HEK293 (cell line): ENCODE measurements around the gene TRAPPC2L.

Source experiments
- CTCF ChIA-PET: fragments of 350-600 bp; formaldehyde crosslinking; extraction: SDS; loops from one replicate; lab custom pipeline; 2021; ENCODE audit warnings: antibody characterized with exemption; lab: Yijun Ruan, JAX
- POLR2A ChIA-PET: fragments of 300-600 bp; formaldehyde crosslinking; extraction: SDS; loops from one replicate; lab custom pipeline; 2020; ENCODE audit warnings: antibody characterized with exemption, inconsistent platforms; lab: Yijun Ruan, JAX
- H3K27ac ChIP-seq: fragments of 200-500 bp; sonication (Bioruptor generic); 2 replicates; pipeline ENCODE4 v1.5.1; 2014; ENCODE audit warnings: low read depth, low read length, control low read depth, inconsistent platforms; ENCODE audit errors: extremely low read depth
- H3K36me3 ChIP-seq, 2 experiments: fragments of 200-500 bp in 1 of 2; sonication (Bioruptor generic) in 1 of 2; 1 replicate in 1 of 2; 2 replicates in 1 of 2; pipeline ENCODE4 v1.5.1; 2014 to 2017; ENCODE audit warnings: inconsistent platforms in 2 of 2, low read length in 2 of 2; ENCODE audit not compliant: control insufficient read depth in 2 of 2, insufficient read depth in 1 of 2
- H3K4me1 ChIP-seq: fragments of 200-500 bp; sonication (Bioruptor generic); 2 replicates; pipeline ENCODE4 v1.5.1; 2014; ENCODE audit warnings: mild to moderate bottlenecking, low read length, inconsistent platforms; ENCODE audit not compliant: control insufficient read depth, insufficient read depth
- H3K4me3 ChIP-seq: 2 replicates; pipeline ENCODE4 v1.5.1; 2011; ENCODE audit warnings: low read depth, mild to moderate bottlenecking, control low read depth, low read length, moderate library complexity
- H3K9me3 ChIP-seq: fragments of 200-500 bp; sonication (Bioruptor generic); 2 replicates; pipeline ENCODE4 v1.5.1; 2014; ENCODE audit warnings: low read depth, low read length, inconsistent platforms; ENCODE audit not compliant: control insufficient read depth, insufficient read depth
- BCL11A ChIP-seq: fragments of 450-650 bp; formaldehyde crosslinking; IDR thresholded peaks from 2 replicates; pipeline ENCODE4 v1.5.1; 2016; ENCODE audit warnings: low read depth, missing biosample characterization, missing genetic modification characterization
- EGR2 ChIP-seq: fragments of 450-650 bp; formaldehyde crosslinking; IDR thresholded peaks from 2 replicates; pipeline ENCODE4 v1.5.1; 2016; ENCODE audit warnings: low read depth, missing biosample characterization, missing genetic modification characterization
- SCRT2 ChIP-seq: fragments of 450-650 bp; formaldehyde crosslinking; IDR thresholded peaks from 2 replicates; pipeline ENCODE4 v1.5.1; 2016; ENCODE audit warnings: missing biosample characterization, missing genetic modification characterization
- YY1 ChIP-seq: fragments of 450-650 bp; formaldehyde crosslinking; IDR thresholded peaks from 2 replicates; pipeline ENCODE4 v1.5.1; 2018; ENCODE audit warnings: missing biosample characterization, missing genetic modification characterization
- ZNF10 ChIP-seq: fragments of 450-650 bp; formaldehyde crosslinking; IDR thresholded peaks from 2 replicates; pipeline ENCODE4 v1.5.1; 2017; ENCODE audit warnings: missing biosample characterization, missing genetic modification characterization
- ZNF174 ChIP-seq: fragments of 450-650 bp; formaldehyde crosslinking; IDR thresholded peaks from 2 replicates; pipeline ENCODE4 v1.5.0; 2017; ENCODE audit warnings: missing biosample characterization, mild to moderate bottlenecking, missing genetic modification characterization
- ZNF18 ChIP-seq: fragments of 450-650 bp; formaldehyde crosslinking; IDR thresholded peaks from 2 replicates; pipeline ENCODE4 v1.5.1; 2016; ENCODE audit warnings: missing biosample characterization, missing genetic modification characterization
- ZNF214 ChIP-seq: fragments of 450-650 bp; formaldehyde crosslinking; IDR thresholded peaks from 2 replicates; pipeline ENCODE4 v1.5.1; 2017; ENCODE audit warnings: missing biosample characterization, mild to moderate bottlenecking, missing genetic modification characterization, borderline replicate concordance
- ZNF248 ChIP-seq: fragments of 450-650 bp; formaldehyde crosslinking; IDR thresholded peaks from 2 replicates; pipeline ENCODE4 v1.5.1; 2017; ENCODE audit warnings: missing biosample characterization, missing genetic modification characterization
- ZNF792 ChIP-seq: fragments of 450-650 bp; formaldehyde crosslinking; IDR thresholded peaks from 2 replicates; pipeline ENCODE4 v1.5.1; 2016; ENCODE audit warnings: missing biosample characterization, missing genetic modification characterization
- ZNF837 ChIP-seq: fragments of 450-650 bp; formaldehyde crosslinking; IDR thresholded peaks from 2 replicates; pipeline ENCODE4 v1.5.1; 2016; ENCODE audit warnings: missing biosample characterization, missing genetic modification characterization
- ZSCAN18 ChIP-seq: fragments of 450-650 bp; formaldehyde crosslinking; IDR thresholded peaks from 2 replicates; pipeline ENCODE4 v1.5.1; 2016; ENCODE audit warnings: missing biosample characterization, missing genetic modification characterization

Gene TRAPPC2L

GRCh38 chr16:88883117-88883895, 26.4 kb downstream of the TRAPPC2L start:
- no peaks in the 10 kb centered on the region for H3K36me3 ChIP-seq
- POLR2A ChIA-PET: no interaction called here
- CTCF ChIA-PET: interaction anchor here (0.7 kb wide), 1 partner anchor 464 kb away, joined by 3 read pairs; no protein-coding TSS in a partner anchor

GRCh38 chr16:88883946-88884345, 27.0 kb downstream of the TRAPPC2L start:
- Histone ChIP-seq H3K36me3 (no peaks in the 10 kb centered on the region), H3K9me3 (no peaks in the 10 kb centered on the region), H3K4me1 (no peaks in the 10 kb centered on the region), H3K27ac (no peak overlapping the region), H3K4me3 (no peak overlapping the region)
- no peak for TF ChIP-seq ZNF248 (tag by site-specific recombination)
- TF ChIP-seq ZNF792 (tag by site-specific recombination): no peak
- TF ChIP-seq ZNF174: no peak
- TF ChIP-seq BCL11A: no peak
- no peak for TF ChIP-seq ZSCAN18 (tag by site-specific recombination)
- 0 out of 2 replicates have a peak, but pooled peaks have one; percentile 17 for TF ChIP-seq ZNF10 (tag by site-specific recombination)
- ChIA-PET POLR2A (no interaction called here), CTCF (interaction anchor here (0.7 kb wide), 1 partner anchor 464 kb away, joined by 3 read pairs; no protein-coding TSS in a partner anchor)

More at GRCh38 chr16:88883117-88883895, 26.4 kb downstream of the TRAPPC2L start:
- Histone ChIP-seq H3K9me3 (no peaks in the 10 kb centered on the region), H3K27ac (no peak overlapping the region), H3K4me3 (no peak overlapping the region), H3K4me1 (no peaks in the 10 kb centered on the region)
- no peak for TF ChIP-seq ZNF792 (tag by site-specific recombination)

GRCh38 chr16:88884569-88885271, 27.8 kb downstream of the TRAPPC2L start:
- Histone ChIP-seq H3K4me3 (no peak overlapping the region), H3K36me3 (no peaks in the 10 kb centered on the region), H3K27ac (no peak overlapping the region), H3K9me3 (no peaks in the 10 kb centered on the region), H3K4me1 (no peaks in the 10 kb centered on the region)
- ChIA-PET CTCF (no interaction called here), POLR2A (no interaction called here)
- TF ChIP-seq YY1 (no peak), ZNF837 (tag by site-specific recombination) (no peak), ZNF18 (tag by site-specific recombination) (no peak), EGR2 (tag by site-specific recombination) (0 out of 2 replicates have a peak, but pooled peaks have one; percentile 15)

GRCh38 chr16:88885693-88886280, 28.9 kb downstream of the TRAPPC2L start:
- Histone ChIP-seq H3K27ac (no peak overlapping the region), H3K4me1 (no peaks in the 10 kb centered on the region), H3K4me3 (no peak overlapping the region), H3K9me3 (no peaks in the 10 kb centered on the region), H3K36me3 (no peaks in the 10 kb centered on the region)
- CTCF ChIA-PET: no interaction called here
- TF ChIP-seq ZNF214: no peak
- TF ChIP-seq SCRT2: 0 out of 2 replicates have a peak, but pooled peaks have one; percentile 11
- POLR2A ChIA-PET: no interaction called here
